GM12878 (cell line): Measurements from ENCODE around the gene MEIOB. TPM values are rescaled to one million over a fixed set of nuclear protein-coding genes. Genes with fewer than 3 reads are reported as not detected.
"Not testable (repeated sequence)": the region's sequence is repeated elsewhere in the genome, so short reads cannot be mapped to it uniquely, and the experiment has no call there.

Experiments
- ATAC-seq: fragments of 200-7000 bp; cut with Tn5 transposase; 3 replicates; pipeline ENCODE4 v1.9.1; 2020; ENCODE audit warnings: mild to moderate bottlenecking, moderate library complexity
- BruUV-seq: library from RNA; stranded (reverse); fragments of 400-500 nt; replicated peaks from 2 replicates; lab custom pipeline; 2021; lab: Mats Ljungman, UMichigan
- CTCF ChIA-PET: fragments of 300-600 bp; sonication (Branson Sonifier 250); formaldehyde crosslinking; extraction: SDS; loops from one replicate; lab custom pipeline; 2021; ENCODE audit warnings: inconsistent platforms; lab: Yijun Ruan, JAX
- POLR2A ChIA-PET: fragments of 350-600 bp; formaldehyde crosslinking; extraction: SDS; loops from one replicate; lab custom pipeline; 2021; ENCODE audit warnings: inconsistent platforms; lab: Charles Lee
- RAD21 ChIA-PET: fragments of 300-600 bp; sonication (Branson Sonifier 250); formaldehyde crosslinking; loops from one replicate; lab custom pipeline; 2023; ENCODE audit warnings: antibody characterized with exemption; ENCODE audit not compliant: unreplicated experiment; lab: Charles Lee
- SMC1A ChIA-PET: fragments of 300-600 bp; sonication (Branson Sonifier 250); formaldehyde crosslinking; loops from one replicate; lab custom pipeline; 2023; ENCODE audit not compliant: unreplicated experiment, uncharacterized antibody; lab: Charles Lee
- DNase-seq: peaks from one replicate; pipeline ENCODE4 v3.0.0-alpha.2; 2011; ENCODE audit warnings: low read depth, low spot score
- FAIRE-seq: peaks from 3 replicates; lab custom pipeline; 2011; peaks lifted over from hg19 to GRCh38; lab: Jason Lieb, UNC
- H2AFZ ChIP-seq: 2 replicates; pipeline ENCODE4 v1.6.0; 2011; ENCODE audit warnings: low read depth, low read length, control low read depth; ENCODE audit not compliant: control insufficient read depth
- H3K27ac ChIP-seq: 2 replicates; pipeline ENCODE4 v1.5.1; 2011; ENCODE audit warnings: control low read depth; ENCODE audit not compliant: control insufficient read depth, insufficient read depth
- H3K27me3 ChIP-seq, 2 experiments: replicated peaks in 1 of 2; 2 replicates each; pipeline versions ENCODE4 v1.6.0 to v1.6.1; 2011; ENCODE audit warnings: low read length in 1 of 2; ENCODE audit not compliant: control insufficient read depth in 2 of 2, insufficient read depth in 2 of 2
- H3K36me3 ChIP-seq, 2 experiments: 2 replicates each; pipeline ENCODE4 v1.5.1; 2011; ENCODE audit warnings: low read length in 1 of 2; ENCODE audit not compliant: control insufficient read depth in 2 of 2, insufficient read depth in 2 of 2
- H3K4me1 ChIP-seq: 2 replicates; pipeline ENCODE4 v1.6.1; 2011; ENCODE audit warnings: mild to moderate bottlenecking, low read length, moderate library complexity, mixed read lengths; ENCODE audit not compliant: control insufficient read depth, insufficient read depth
- H3K4me2 ChIP-seq: 2 replicates; pipeline ENCODE4 v1.6.0; 2011; ENCODE audit warnings: control low read depth; ENCODE audit not compliant: control insufficient read depth, insufficient read depth
- H3K4me3 ChIP-seq: fragments of 200-600 bp; sonication (generic); 2 replicates; pipeline ENCODE4 v1.5.1; 2016
- H3K79me2 ChIP-seq: 2 replicates; pipeline ENCODE4 v1.6.0; 2011; ENCODE audit warnings: low read length; ENCODE audit not compliant: control insufficient read depth, insufficient read depth
- H3K9ac ChIP-seq: 2 replicates; pipeline ENCODE4 v1.8.0; 2011; ENCODE audit warnings: low read length, control low read depth, mixed read lengths; ENCODE audit not compliant: control insufficient read depth, insufficient read depth
- H3K9me3 ChIP-seq: replicated peaks from 3 replicates; pipeline ENCODE4 v1.5.1; 2011; ENCODE audit warnings: mild to moderate bottlenecking, low read length; ENCODE audit not compliant: control insufficient read depth, insufficient read depth
- H4K20me1 ChIP-seq: 2 replicates; pipeline ENCODE4 v1.6.0; 2011; ENCODE audit not compliant: control insufficient read depth, insufficient read depth
- ATF2 ChIP-seq: IDR thresholded peaks from 2 replicates; pipeline ENCODE4 v1.6.1; 2012; ENCODE audit warnings: low read length, inconsistent platforms
- CHD2 ChIP-seq: IDR thresholded peaks from 2 replicates; pipeline ENCODE4 v1.6.1; 2011; ENCODE audit warnings: low read depth, low read length, improper control_type of control experiment, borderline replicate concordance
- CTCF ChIP-seq, 3 experiments: IDR thresholded peaks in 2 of 3; conservative IDR thresholded peaks in 1 of 3; 2 replicates each; pipeline ENCODE4 v1.5.1; 2011; ENCODE audit warnings: low read depth in 3 of 3, low read length in 3 of 3, mild to moderate bottlenecking in 3 of 3, control low read depth in 2 of 3, moderate library complexity in 2 of 3, inconsistent platforms in 1 of 3, mixed read lengths in 1 of 3; ENCODE audit not compliant: control insufficient read depth in 2 of 3, insufficient read depth in 1 of 3; ENCODE audit errors: extremely low read depth in 1 of 3
- SP1 ChIP-seq: IDR thresholded peaks from one replicate; pipeline ENCODE4 v1.6.1; 2011; ENCODE audit warnings: low read depth, low read length
- YY1 ChIP-seq: IDR thresholded peaks from 2 replicates; pipeline ENCODE4 v1.6.1; 2011; ENCODE audit warnings: low read depth, mild to moderate bottlenecking, low read length
- WGBS: methylation state at CpG from one replicate; pipeline ENCODE4 v1.1.6; 2016; ENCODE audit warnings: low lambda C conversion rate; ENCODE audit not compliant: insufficient replicate concordance, insufficient coverage; ENCODE audit errors: missing lambda C conversion rate; 5-methylcytosine and 5-hydroxymethylcytosine counted together
- in situ Hi-C: fragments of 300-500 bp; cut with MboI; formaldehyde crosslinking; loops from 9 replicates; pipeline ENCODE4 v1.14.3; 2018; ENCODE audit warnings: mixed read lengths
- intact Hi-C: fragments of 100-400 bp; cut with micrococcal nuclease; formaldehyde crosslinking; loops from one replicate; pipeline ENCODE4 v1.14.2; 2022; ENCODE audit not compliant: unreplicated experiment
- polyA plus RNA-seq, 11 experiments: library from polyadenylated mRNA; depleted of rRNA in 4 of 11; unstranded in 6 of 11; stranded (reverse) in 5 of 11; fragments of >200 nt; fragmentation: Nextera tagmentation in 4 of 11; fragmentation: Illumina TruSeq in 1 of 11; extraction: Ambion mirVana in 4 of 11; extraction: Trizol in 1 of 11; gene quantifications; 1 replicate in 1 of 11; 2 replicates in 10 of 11; pipeline versions ENCODE4 v1.2.1 to v1.2.3, GENCODE V29; 2011 to 2016; ENCODE audit warnings: inconsistent platforms in 2 of 11, missing spikeins in 2 of 11, low read depth in 1 of 11
- total RNA-seq, 4 experiments: library from RNA; depleted of rRNA in 3 of 4; stranded (reverse); fragments of >200 nt in 3 of 4; fragmentation: Illumina TruSeq in 1 of 4; extraction: Trizol in 1 of 4; gene quantifications; 2 replicates each; pipeline versions ENCODE4 v1.2.1 to v1.2.3, GENCODE V29; 2013 to 2021

MEIOB gene
- total and polyA plus RNA-seq, 10 of the 15 experiments (the other 5 are each of a cell fraction or from before 2014, with no cell fraction given): 0.04 to 0.26 (median 0.09) TPM; not detected in 5

GRCh38 chr16:1899641-1900451 is 27.9 kb upstream of the MEIOB start:
- Histone ChIP-seq H3K79me2 (no peaks in the 10 kb centered on the region), H3K36me3 (no peaks in the 10 kb centered on the region), H3K27me3 (no peaks in the 10 kb centered on the region), H3K9me3 (no peaks in the 10 kb centered on the region), H4K20me1 (no peaks in the 10 kb centered on the region), H3K4me1 (no peaks in the 10 kb centered on the region), H2AFZ (no peak overlapping the region), H3K9ac (no peak overlapping the region), H3K4me3 (no peak overlapping the region), H3K27ac (no peak overlapping the region), H3K4me2 (no peak overlapping the region)
- RAD21 ChIA-PET: no interaction called here
- in situ Hi-C loops: no loop called here
- POLR2A ChIA-PET: no interaction called here
- intact Hi-C loops: no loop called here
- ATAC-seq: no peak
- CTCF ChIA-PET: interaction anchor here (0.6 kb wide), 1 partner anchor 603 kb away, joined by 3 read pairs; no protein-coding TSS in a partner anchor
- SMC1A ChIA-PET: no interaction called here
- FAIRE-seq: no peak
- no TSS peak for BruUV-seq
- TF ChIP-seq CHD2 (no peak), CTCF (IDR thresholded peaks at IDR 0.05 in 2 of 3, conservative IDR thresholded peaks at IDR 0.05 in 1 of 3; ENCODE audit: control insufficient read depth in 2 of 3, extremely low read depth in 1 of 3, insufficient read depth in 1 of 3, low read depth in 3 of 3, low read length in 3 of 3) (no peak), ATF2 (no peak), YY1 (no peak), SP1 (no peak)
- 56% methylated on average over 16 of the region's 16 CpGs for WGBS
- no peak for DNase-seq

GRCh38 chr16:1897692-1898091 is 25.7 kb upstream of the MEIOB start:
- H3K36me3 ChIP-seq, in situ Hi-C loops, H3K27ac ChIP-seq, DNase-seq, H3K4me2 ChIP-seq, H3K79me2 ChIP-seq, H4K20me1 ChIP-seq, H3K4me1 ChIP-seq, H2AFZ ChIP-seq, H3K9me3 ChIP-seq, SMC1A ChIA-PET, CTCF ChIA-PET, intact Hi-C loops, BruUV-seq, H3K9ac ChIP-seq, FAIRE-seq, ATAC-seq, H3K27me3 ChIP-seq, H3K4me3 ChIP-seq, RAD21 ChIA-PET: not testable (repeated sequence)
- 64% methylated on average over 2 of the region's 2 CpGs for WGBS
- POLR2A ChIA-PET: interaction anchor here (0.7 kb wide), 1 partner anchor 528 kb away, joined by 6 read pairs; no protein-coding TSS in a partner anchor
